GM18870 (cell line): ENCODE results near the gene ADAMTS16.
A peak's percentile ranks its signal among the peaks of the same experiment; 100 is the strongest.

ENCODE experiments used
- ATAC-seq: cut with Tn5 transposase; IDR thresholded peaks from one replicate; pipeline ENCODE4 v1.9.1; 2021; ENCODE audit warnings: moderate library complexity; ENCODE audit not compliant: unreplicated experiment

Gene ADAMTS16

DNA sequence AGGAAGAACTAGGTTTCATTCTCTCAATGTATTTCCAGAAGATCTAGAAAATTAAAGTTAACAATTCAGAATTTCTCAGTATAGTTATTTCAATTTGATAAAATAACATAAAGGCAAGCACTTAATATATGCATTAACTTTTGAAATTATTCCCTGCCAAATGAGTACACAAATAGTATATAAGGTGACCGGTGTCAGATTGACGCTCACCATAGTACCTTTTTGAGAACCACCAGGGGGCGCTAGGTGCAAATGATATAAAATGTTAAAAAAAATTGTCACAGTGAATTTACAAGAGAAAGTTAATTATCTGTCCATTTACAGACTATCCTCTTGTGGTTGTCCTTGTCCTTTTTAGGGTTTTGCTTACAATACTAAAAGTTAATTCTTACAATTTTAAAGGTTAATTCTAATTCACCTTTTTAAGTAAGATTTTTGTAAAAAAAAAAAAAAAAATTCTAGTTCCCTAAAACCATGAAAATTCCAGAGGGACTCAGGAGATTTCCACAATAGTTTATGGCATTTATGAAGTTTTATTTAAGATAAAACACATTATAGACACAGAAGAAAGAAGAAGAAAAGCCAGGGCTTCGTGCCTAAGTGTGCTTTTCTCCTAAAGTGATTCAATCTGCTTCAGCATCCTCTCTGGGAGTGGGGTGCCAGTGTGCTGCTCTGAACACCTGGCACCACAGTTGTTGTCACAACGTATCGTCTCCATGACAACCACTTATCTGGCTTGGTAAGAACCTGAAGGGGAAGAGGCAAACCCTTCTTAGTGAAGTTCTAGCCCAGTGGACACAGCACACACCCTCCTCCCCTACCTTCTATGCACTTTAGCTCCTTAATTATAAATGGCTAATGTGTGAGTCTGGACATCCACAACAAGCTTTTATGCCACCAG is 1.7 kb downstream of the ADAMTS16 start:
- peak; percentile 55 for ATAC-seq

DNA sequence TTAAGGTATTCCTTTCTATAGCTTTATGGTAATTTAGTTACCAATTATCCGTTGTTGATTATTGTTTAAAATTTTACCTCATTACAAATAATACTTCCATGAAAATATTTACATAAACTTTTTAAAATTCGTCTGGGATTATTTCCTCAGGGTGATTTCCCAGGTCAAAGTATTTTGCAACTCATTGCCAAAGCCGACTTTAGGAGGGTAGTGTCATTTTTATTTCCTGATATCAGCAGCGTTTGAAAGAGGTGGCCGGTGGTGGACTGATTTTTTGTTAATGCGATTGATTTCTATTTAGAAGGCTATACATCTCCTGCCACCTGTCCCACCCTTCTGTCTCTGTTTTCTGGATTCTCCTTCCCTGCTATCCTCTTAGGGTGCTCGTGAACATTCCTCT is 4.3 kb downstream of the ADAMTS16 start:
- no peak for ATAC-seq

DNA sequence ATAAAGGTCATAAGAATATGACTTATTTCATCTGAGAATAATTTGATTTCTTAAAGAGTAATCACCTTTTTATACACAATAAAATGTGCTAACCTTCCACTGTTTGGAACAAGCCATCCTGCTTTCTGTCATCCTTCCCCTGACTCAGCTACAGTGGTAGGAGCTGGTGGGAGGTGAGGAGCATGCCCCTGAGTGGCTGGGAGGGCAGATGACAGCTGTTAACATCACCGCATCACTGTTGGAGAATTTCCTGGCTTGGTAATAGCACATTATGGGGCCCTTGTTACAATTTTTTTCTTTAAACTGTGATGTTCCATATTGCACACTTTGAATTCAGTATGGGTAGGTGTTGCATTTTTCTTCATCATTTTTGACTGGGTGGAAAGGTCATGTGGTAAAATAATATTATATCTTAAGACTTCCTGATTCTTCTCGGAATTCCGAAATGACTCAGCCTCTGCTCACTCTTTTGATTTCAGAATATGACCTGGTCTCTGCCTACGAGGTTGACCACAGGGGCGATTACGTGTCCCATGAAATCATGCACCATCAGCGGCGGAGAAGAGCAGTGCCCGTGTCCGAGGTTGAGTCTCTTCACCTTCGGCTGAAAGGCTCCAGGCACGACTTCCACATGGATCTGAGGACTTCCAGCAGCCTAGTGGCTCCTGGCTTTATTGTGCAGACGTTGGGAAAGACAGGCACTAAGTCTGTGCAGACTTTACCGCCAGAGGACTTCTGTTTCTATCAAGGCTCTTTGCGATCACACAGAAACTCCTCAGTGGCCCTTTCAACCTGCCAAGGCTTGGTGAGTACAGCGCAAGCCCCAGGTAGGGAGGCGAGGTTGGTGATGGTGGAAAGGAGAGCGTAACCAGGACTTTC is 5.8 kb downstream of the ADAMTS16 start:
- ATAC-seq = no peak

DNA sequence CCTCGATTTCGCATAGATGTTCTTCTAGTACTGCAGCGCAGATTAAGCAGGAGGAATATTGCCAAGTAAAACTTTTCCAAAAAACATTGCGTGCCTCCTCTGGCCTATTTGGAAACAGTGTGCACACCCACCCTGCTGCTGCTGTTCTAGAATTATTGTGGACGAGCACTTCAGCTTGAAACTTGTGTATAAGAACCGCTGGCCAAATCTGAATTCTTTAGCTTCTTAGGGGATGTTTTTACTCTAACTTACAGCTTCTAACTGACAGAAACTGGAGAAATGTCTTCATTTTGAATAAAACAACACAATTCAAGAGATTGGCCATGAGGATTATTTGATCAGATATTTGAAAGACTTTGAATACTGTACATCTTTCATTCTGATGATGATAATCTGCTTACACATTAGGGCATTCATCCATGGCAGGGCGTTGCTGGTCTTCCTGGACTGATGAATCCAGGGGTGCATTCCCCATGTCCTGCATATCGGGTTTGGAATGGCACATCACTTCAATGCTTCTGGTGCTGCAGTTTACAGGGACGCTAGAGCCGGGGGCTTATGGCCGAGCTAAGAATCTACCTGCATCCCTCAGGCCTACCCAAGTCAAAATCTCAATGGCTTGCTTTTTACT is 6.5 kb downstream of the ADAMTS16 start:
- no peak for ATAC-seq

DNA sequence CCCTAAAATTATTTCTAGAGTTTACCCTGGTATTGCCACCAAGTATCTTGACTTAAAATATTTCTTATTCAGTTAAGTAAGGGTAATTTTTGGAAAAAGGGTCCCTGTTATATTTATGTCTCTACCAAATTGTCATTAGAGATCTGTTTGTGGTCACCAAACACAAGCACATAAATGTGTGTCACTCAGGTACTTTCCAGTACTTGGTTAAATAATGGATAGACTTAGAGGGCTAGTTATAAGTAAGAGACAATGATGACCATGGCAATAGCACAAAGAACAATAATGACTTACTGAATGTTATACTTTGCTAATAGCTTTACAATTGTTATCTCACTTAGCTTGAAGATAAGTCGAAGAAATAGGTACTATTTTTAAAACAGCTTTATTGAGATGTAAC is 9.0 kb downstream of the ADAMTS16 start:
- no peak for ATAC-seq

DNA sequence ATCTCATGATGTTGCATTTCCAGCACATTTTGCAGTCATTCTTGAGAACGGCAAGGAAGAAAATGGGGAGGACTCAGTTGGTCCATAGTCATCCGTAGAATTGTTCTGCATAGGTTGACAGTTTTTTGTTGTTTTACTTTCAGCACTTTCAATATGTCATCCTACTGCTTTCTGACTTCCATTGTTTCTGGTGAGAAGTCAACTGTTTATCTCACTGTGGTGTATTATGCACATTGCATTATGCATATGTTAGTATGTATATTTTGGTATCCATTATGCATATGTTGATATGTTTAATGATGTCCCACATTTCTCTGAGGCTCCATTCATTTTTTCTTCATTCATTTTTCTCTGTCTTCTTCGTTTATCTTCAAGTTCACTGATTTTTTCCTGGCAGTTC is 10.5 kb downstream of the ADAMTS16 start:
- no peak for ATAC-seq

DNA sequence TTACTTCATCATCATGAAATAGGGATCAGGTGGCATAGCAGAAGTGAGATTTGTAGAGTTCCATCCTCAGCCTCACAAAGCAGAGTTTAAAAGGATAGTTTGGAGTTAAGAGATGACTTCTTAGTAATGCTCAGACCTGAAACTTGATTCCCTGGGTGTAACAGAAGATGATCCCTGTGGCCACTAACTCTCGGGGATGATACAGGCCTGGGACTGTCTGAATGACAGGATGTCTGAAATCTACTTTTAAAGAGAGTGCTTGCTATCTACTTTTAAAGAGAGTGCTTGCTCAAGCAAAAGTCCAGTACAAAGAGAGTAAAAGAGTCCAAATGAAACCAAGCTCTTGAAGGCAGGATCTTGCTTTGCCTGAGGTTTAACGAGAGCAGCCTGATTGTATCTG is 14.6 kb downstream of the ADAMTS16 start:
- ATAC-seq = no peak

DNA sequence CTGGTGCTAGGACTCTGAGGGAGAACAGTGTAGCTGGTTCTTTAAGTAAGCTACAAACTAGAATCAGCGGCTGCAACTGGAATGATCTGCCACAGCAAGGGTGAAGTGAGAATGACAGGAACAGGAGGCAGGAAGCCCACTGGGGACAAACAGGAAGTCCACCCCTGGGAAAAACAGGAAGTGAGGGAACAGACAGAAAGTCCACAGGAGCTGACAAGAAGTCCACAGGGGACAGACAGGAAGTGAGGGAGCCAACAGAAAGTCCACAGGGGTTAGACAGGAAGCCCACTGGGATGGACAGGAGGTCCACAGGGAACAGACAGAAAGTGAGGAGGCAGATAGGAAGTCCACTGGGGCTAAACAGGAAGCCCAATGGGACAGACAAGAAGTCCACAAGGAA is 15.5 kb downstream of the ADAMTS16 start:
- no peak for ATAC-seq

DNA sequence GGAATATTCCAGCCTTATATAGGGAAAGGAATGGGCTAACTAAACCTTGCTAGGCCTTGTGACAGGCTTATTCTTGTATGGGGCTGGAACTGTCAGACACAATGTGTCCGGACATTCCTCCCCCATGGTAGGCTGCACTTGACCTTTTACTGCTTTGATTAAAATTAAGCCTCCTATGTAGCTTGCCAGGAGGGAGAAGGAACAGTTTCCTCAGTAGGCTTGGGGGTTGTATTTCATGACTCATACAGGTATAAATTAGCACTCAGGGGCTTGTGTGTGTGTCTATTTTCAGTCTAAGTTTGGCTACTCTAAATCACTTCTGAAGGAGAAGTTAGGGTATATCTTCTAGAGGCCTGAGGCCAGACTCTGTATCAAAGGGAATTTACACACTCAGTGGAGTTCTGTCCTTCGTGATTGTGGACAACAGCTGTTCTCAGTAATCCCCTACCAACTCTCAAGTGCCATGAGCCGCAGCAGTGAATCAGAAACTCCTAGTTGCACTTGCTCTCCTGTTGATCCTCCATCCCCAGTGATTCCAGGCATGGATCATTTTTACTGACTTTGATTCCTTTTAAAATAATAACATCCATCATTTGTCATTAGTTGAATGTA is 16.4 kb downstream of the ADAMTS16 start:
- ATAC-seq = no peak

DNA sequence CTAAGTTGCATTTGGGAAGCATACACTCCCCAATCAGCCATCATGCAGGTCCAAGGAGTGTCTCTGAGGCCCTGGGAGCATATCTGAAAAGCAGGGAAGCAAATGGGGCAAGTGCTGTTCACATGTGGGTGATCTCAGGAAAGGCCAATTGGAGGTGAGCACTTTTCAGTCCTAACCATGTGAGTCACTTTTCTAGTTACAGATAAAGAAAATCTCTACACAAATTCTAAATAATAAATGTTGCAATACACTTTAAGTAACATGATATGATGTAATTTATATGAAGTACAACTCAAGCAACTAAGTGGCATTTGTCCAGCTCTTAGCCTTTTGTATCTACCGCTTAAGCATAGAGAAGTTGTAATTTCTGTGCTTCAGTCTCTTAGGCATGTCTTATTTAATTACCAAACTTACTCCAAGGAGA is 18.4 kb downstream of the ADAMTS16 start:
- no peak for ATAC-seq

DNA sequence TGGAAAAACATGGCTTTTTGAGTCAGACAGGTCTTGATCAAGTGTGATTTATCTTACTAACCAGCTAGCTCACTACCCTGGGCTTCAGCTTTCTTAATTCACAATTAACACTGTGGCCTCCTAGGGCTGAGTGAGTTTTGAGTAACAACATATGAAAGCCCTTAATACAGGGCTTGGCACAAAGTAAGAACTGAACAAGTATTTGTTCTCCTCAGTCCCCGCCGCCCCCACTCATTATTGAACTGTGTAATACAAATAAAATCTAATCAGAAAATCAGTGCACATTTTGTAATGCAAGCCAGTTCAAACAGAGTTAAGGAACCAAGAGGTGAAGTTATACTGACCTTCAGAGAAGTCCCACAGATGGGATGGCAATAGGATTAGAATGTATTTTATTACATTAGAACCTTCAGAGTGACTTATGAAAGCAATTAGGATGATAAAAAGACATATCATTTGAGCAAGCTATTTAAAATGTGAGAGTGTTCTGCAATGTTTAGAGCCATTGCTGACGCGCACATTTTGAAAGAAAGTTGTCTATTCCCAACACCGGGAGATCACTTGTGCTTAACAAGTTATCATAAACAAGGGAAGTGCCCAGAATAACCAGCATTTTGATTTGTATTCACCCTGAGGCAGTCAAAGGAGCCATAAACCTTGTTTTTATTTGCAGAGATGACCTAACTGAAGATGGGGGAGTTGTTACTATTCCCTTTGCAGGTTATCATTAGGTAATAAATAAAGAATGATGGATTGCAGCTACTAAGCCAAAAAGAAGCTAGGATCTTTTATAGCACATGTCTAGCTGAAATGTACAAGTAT is 19.4 kb downstream of the ADAMTS16 start:
- no peak for ATAC-seq

DNA sequence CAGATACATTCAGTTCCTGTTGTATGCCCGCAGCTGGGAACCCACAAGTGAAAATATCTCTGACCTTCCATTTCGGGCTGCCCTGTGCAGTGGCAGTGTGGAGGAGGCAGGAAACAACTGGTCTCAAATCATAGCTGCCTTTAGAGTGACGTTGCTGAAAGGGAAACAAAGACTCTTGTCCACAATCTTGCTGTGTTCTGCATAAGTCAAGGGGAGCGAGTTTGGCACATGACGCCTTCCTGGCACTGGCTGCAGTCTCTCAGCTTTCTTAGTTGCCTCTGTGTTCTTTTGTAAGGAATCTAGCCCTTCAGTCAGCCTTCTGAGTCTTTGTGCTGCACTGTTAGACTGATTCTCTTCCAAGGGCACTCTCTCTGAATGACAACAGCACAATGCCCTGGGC is 24.0 kb downstream of the ADAMTS16 start:
- peak; percentile 47 for ATAC-seq

DNA sequence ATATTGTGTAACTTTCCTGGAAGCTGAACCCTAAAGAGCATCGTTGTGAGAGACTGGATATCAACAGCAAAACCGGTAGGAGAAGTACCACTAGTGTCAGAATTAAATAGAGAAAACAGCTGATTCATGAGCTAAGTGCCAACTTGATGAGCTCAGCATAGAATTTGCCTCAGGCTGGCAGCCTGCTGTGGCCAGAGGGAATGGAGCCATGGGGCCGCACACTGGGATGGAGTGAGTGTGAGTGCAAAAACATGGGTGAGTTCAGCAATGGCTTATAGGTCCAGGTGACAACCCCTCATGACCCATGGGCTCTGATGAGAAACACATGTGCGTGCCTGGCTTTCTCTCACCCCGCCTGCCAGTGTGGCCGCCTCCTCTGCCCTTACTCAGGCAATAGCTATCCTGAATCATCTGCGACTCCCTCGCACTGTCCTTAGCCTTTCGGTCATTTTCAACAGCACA is 25.4 kb downstream of the ADAMTS16 start:
- no peak for ATAC-seq

DNA sequence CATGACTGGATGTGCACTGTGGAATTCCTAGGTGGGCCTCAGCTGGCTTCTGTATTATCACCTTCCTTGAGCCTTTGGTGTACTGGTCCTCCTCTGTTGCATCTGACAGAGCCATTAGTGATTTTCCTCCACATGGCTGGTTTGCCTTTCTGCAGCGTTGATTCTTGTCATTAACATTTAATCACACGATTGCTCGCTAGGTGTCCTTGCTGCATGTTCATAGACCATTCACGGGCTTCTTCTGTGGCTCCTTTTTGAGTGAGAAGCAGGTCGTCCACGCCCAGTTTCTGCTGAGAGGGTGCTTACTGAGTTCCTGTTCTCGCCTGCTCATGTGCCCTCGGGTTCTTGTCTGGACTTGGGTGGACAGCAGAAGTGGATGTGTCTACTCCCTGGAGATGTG is 29.3 kb downstream of the ADAMTS16 start:
- no peak for ATAC-seq

DNA sequence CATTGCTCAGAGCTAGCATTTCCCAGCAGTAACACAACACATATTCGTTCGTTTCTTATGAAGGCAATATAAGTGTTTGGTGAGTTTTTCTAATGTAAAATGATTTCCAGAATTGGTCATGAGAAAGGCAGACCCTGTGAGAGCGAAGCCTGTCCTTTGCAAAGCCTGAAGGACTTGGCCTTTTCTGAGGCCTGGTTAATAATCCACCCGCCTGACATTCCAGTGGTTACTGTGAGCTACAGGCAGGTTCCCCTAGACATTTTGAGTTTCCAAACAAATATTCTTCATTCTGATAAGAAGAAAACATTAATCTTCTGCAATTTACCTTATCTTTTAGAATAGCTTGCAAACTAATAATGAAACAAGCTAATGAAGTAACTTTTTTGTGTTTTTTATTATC is 38.0 kb downstream of the ADAMTS16 start:
- no peak for ATAC-seq

DNA sequence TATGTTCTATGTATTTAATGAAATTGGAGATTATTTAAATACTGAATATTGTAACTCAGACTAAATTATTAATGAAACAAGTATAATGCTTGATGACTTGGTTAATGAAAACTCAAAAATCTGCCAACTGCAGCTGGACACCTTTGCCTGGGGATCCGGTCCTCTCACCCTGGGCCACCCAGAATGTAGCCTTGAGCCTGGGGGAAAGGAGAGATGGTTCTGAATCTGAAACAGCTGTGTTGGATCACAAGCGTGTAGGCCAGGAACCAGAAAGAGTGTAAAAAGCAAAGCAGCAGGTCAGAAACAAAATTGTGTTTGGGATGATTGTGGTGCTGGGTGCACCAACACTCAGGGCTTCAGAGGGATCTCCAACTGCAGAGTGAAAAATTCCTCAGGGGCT is 38.5 kb downstream of the ADAMTS16 start:
- ATAC-seq = no peak

DNA sequence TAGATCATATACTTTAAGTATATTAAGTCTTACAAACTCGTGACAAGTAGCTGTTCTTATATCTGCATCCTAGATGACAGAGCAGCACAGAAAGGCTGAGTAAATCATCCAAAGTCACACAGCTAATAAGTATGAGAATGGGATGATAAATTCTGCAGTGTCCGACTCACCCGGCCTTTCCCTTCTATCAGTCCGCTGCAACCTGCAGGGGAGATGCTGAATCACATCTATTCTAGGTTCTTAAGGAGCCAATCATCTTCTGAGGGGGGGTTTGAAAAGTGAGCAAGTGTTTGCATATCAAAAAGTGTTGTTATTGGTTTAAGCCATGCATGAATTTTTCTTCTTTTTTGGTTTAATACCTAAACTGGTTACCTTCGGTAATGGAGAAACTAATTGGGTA is 38.9 kb downstream of the ADAMTS16 start:
- ATAC-seq = no peak

DNA sequence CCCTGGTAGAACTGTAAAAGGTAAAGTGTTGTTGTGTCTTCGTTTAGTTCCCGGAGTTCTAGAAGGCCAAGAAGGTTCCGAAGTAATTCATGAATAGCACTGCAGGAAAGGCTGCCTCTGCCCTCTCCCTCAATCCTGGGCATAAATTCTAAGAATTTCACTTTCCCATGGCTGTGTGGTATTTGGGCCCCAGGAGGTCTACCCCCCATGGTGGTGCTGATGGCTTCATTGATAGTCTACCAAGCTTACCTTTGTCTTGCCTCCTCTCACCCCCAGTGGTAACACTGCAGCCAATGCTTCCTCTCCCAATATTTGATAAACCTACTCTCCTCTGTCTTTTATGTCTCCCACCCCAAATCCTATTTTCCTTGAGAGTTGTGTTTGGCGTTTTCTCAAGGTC is 39.5 kb downstream of the ADAMTS16 start:
- no peak for ATAC-seq

DNA sequence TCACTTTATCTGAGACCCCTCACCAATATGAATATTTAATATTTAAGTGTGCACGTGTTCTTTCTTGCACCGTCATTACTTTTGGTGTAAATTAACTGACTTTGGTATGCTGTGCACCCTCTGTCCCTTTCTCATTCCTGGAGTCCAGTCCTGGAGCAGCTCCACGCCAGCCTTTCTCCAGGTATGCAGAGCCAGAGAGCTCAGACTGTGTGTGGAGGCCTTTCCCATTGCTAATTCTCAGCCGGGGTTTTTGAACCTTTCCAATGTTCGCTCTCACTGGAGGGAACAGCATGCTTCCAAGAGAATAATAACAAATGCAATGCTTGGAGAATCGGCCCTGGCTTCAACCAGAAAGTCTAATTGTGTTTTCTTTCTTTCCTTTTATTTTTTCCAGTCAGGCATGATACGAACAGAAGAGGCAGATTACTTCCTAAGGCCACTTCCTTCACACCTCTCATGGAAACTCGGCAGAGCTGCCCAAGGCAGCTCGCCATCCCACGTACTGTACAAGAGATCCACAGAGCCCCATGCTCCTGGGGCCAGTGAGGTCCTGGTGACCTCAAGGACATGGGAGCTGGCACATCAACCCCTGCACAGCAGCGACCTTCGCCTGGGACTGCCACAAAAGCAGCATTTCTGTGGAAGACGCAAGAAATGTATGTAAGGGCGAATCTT is 41.7 kb downstream of the ADAMTS16 start:
- ATAC-seq = no peak
